HT-29 (cell line): Measurements from ENCODE around the gene RGS12. TPM values are rescaled to one million over a fixed set of nuclear protein-coding genes. Genes with fewer than 3 reads are reported as not detected.

Source experiments
- DNase-seq: peaks from one replicate; pipeline ENCODE4 v3.0.0-alpha.2; 2015; ENCODE audit warnings: low spot score
- total RNA-seq: library from RNA; depleted of rRNA; stranded (reverse); fragments of >200 nt; shearing (Covaris generic); gene quantifications from 2 replicates; pipeline ENCODE4 v1.2.3, GENCODE V29; 2014; rRNA removed

Gene RGS12
- 7.1 and 7.6 TPM in 2 replicates for total RNA-seq

GRCh38 chr4:3292571-3293400, at the start of gene RGS12:
Gene RGS12 (plus strand): TSS chr4:3293021. CDS start chr4:3316171, 23,150 bp downstream.
- peak; percentile 91 for DNase-seq

- DNase-seq: no peak
These were observed 49.6 kb upstream of the RGS12 start for GRCh38 chr4:3243136-3243780.

DNA sequence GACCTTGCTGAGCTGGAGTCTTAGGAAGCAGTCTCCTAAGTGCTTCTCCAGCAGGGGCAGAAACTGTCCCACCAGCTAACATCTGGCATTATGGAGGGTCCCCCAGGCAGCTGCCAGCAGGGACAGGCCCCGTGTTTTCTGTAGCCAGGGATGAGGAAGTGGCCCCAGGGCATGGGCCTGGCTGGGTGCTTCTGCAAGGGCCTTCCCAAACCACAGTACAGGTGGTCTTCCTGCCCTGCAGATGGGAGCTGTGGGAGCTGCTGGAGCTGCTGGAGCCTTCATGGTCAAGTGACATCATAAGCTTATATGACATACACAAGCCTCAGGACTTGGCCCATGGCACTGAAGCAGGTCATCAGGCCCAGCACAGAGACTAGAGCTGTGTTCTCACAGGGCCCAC, 48.8 kb upstream of the RGS12 start:
- no peak for DNase-seq

DNA sequence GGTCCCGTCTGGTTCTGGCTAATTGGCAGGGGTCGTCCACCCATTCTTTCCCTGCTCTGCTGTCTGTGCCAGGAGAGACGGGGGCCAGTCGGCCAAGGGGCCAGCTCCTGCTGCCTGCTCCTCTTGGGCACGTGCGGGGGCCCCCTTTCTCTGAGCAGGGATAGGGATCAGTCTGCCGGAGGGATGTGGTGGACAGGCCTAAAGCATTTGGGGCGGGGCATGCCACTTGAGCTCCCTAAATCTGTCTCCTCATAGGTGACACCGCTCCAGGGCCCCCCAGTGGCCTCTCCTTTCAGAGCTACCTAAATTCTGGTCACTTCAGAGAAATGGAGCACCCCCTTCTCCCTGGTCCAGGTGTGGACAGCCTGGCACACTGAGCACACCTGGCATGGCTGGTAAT, 48.1 kb upstream of the RGS12 start:
- DNase-seq: no peak

DNA sequence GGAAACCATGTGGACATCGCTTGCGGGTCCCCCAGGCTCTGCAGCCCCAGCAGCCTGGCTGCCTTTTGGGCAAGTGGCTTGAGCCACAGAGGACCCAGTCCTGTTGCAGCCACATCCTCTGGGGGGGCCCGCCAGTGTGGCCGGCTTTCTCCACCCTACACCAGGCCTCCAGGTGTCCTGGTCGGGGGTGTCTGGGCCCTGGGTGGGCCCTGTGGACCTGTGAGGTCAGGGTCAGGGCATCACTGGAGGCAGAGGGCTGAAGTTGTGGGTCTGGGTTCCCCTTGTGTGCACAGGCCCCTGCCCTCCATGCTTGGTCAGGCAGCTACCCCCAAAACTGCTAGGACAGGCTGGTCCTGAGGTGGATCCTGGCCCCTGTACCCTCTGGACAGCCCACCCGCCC, 47.1 kb upstream of the RGS12 start:
- no peak for DNase-seq

- no peak for DNase-seq
These were observed 46.1 kb upstream of the RGS12 start for GRCh38 chr4:3246458-3247398.

- DNase-seq: no peak
These were observed 45.2 kb upstream of the RGS12 start for GRCh38 chr4:3247399-3248177.

DNA sequence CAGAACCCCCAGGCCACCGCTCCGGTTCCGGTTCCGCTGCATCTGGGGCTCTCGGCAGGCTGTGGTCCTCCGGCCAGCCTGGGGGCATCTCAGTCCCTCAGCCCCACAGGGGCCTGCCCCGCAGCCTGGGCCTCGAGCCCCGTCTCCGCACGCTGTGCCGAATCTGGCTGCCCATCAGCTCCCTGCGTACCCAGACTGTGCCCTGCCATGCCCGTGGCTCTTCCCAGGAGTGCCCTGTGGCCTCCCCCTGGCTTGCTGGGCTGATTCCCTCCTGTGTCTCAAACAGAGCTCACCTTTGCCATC, 44.7 kb upstream of the RGS12 start:
- DNase-seq: no peak

GRCh38 chr4:3248811-3249661, 43.8 kb upstream of the RGS12 start, which contains the start of gene MSANTD1:
Gene MSANTD1 (plus strand): TSS chr4:3249159. CDS start chr4:3249223, 64 bp downstream.
- no peak for DNase-seq

- no peak for DNase-seq
These were observed 42.9 kb upstream of the RGS12 start for GRCh38 chr4:3249711-3250437.

- no peak for DNase-seq
These were observed 42.3 kb upstream of the RGS12 start for GRCh38 chr4:3250438-3250955.

GRCh38 chr4:3250956-3251690, 41.7 kb upstream of the RGS12 start:
- no peak for DNase-seq

DNA sequence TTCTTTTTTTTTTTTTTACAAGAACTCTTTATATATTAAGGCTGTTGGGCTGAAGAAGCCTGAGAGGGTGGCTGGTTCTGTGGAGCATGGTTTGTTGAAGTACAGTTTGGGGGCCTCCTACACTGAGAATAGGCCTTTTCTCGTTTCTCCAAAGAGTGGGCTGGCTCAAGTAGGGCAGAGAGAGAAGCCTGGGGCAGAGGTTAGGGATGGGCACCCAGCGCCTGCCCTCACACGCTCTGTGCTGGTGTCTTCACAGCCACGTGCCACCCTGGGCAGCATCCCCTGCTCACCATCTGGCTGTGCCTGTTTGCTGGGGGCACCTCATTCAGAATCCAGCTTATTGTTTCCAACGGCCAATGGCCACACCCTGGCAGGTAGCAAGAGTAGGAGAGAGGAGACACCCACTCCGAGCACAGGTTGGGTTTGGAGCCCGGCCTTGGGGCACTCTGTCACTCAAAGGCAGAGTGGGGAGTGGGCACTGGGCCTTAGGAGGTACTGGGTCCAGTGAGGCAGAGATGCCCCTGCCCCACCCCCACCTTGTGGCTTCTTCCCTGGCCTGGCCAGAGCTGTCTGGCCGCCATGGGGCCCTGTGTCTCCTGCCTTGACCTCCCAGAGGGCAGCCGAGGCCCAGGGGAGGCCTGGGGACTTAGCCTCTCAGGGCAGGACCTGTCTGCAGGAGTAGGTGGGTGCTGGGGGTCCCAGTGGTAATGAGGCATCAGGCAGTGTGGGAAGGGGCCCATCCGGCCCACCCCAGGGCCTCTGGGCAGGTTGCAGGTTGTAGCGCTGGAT, 40.9 kb upstream of the RGS12 start:
- no peak for DNase-seq

DNA sequence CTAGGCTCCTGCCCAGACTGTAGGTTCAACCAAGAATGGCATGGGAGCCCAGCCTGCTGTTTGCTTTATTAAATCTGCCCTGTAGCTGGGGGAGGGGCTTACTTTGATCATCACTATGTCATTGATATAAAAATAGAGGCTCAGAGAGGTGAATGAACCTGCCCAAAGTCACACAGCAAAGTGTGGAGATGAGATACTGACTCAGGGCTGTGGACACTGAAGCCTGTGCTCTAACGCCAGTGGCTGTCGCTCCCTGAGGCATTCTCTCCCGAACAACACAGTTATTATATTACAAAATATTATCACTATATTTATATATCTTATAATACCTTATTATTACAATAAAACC, 40.4 kb upstream of the RGS12 start:
- DNase-seq: no peak

- no peak for DNase-seq
These were observed 39.8 kb upstream of the RGS12 start for GRCh38 chr4:3252831-3253641.

- DNase-seq: no peak
These were observed 39.0 kb upstream of the RGS12 start for GRCh38 chr4:3253808-3254207.
